ENCODE results near the gene PCMT1.
"Not testable (repeated sequence)": the region's sequence is repeated elsewhere in the genome, so short reads cannot be mapped to it uniquely, and the experiment has no call there.

Gene PCMT1

DNA sequence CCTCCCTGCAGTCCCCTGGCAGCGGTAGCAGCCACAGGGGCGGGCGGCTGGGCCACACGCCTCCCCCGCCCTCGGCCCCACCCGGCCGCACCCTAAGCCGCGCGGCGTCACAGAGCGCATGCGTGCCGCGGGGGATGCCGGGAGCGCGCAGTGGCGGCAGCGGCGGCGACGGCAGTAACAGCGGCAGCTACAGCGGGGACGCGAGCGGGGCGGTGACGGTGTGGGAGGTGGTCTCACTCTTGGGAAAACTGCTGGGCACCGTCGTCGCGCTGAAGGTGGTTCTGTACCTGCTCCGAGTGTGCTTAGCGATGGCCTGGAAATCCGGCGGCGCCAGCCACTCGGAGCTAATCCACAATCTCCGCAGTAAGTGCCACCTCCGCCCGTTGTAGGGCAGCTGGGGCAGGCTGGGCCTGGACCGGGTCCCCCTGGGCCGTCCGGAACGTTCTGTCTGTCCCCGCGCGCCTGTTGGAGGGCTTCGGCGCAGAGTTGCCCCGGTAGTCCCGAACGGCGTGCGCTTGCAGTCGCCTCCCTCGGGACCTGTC is at the start of gene PCMT1:
Gene PCMT1, plus strand, starts transcription at position 148 of the 542 bp plus-strand sequence. Its CDS starts 161 bp downstream, at position 309.
- peak; percentile 88 for DNase-seq (ENCODE audit: low spot score)

GRCh38 chr6:149701714-149702113 is 47.8 kb upstream of the PCMT1 start:
- DNase-seq (ENCODE audit: low spot score) = no peak

DNA sequence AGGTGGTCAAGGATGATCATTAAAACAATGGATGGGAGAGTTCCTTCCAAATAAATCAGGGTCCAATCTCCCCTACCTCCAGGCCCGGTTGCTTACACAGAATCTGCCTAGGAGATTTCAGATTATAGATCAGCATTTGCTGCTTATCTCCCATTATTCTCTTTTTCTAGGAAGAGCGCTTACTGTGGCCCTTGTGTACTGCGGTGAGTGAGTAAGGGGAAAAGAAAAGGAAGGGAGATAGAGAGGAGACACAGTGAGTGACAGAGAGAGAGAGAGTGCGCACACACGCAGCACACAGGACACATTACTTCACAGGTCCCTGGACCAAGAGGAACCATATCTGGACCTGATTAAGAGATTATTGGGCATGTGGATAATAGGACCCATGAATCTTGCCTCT is 37.8 kb upstream of the PCMT1 start:
- no peak for DNase-seq (ENCODE audit: low spot score)

DNA sequence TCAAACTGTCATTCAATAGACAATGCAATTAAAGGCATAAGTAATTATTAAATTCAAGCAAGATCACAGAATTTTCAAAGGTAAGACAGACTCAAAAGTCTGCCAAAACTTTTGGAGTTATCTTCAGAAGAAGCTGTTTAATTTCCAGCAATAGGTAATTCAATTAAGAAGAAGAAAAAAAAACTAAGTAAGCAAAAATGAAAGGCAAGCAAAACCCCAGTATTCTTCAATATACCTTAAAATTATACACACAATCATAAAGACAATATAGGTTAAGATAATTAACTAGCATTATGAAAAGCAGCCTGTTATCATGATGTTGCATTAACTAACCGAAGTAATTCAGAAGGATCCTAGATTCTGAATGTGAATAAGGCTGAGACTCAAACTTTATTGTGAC is 35.1 kb upstream of the PCMT1 start:
- no peak for DNase-seq (ENCODE audit: low spot score)

DNA sequence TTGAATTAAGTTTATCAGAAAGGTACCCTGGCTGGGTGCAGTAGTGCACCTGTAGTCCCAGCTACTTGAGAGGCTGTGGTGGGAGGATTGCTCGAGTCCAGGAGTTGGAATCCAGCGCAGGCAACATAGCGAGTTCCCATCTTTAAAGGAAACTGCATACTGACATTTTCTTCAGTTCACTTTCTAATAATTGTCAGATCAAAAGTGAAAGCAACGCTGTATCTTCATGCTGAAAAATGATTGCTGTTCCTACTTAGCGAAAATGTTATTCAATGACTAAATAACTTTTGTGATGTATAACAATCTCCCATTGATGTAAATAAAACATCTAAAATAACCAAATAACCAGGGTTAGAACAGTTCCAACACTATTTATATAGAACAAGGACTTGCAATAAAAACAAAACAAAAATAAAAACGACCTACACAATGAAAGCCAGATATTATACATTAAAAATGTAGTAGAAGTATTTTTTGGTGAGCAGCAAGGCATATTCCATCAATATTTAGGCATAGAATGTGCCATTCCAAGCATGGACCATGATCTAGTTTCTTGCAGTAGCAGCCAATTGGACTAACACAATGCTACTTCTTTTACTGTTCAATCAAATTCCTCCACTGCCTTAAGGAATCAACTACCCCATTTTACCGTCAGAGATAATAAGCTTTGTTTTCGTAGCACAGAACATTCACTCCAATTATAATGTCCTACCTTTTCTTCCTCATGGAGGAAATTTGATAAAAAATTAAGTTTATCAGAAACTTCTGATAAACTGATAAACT is 33.2 kb upstream of the PCMT1 start:
- DNase-seq (ENCODE audit: low spot score) = no peak

DNA sequence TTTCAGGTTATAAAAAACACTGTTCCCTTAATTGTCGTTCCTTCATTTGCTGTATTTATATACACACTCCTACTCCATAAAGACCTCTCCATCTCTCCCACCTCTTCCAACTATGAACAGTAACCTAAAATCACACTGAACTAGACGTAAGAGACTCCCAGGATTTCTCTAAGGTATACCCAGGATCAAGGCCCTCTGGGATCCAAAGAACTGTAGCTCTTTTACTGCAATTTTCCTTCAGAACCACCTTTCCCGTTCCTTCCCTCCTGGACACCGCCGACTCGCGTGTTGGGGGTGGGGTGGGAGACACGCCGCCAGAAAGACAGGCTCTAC is 32.3 kb upstream of the PCMT1 start:
- no peak for DNase-seq (ENCODE audit: low spot score)

- peak; percentile 75 for DNase-seq (ENCODE audit: low spot score)
These were observed 31.7 kb upstream of the PCMT1 start, which contains the start of gene LATS1 for GRCh38 chr6:149717588-149718458. Gene LATS1, minus strand, starts transcription at chr6:149718101. Its CDS starts 15,975 bp downstream, at chr6:149702126.

- no peak for DNase-seq (ENCODE audit: low spot score)
These were observed 30.0 kb upstream of the PCMT1 start for GRCh38 chr6:149719531-149719930.

DNA sequence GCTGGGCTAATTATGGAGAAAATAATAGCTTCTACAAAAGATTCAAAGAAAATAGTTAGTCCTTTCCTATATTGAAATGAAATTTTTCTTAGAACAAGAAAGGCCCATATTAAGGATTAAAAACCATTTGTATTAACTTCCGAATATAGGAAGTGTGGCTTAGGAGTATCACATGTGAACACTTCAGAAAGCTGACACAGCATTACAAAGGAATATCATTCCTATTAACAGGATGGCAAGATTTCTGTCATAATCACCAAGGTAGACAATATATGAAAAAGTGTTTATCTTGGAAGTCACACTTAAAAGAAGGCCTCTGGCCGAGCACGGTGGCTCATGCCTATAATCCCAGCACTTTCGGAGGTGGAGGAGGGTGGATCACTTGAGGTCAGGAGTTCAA is 26.3 kb upstream of the PCMT1 start:
- no peak for DNase-seq (ENCODE audit: low spot score)

GRCh38 chr6:149723771-149724417 is 25.6 kb upstream of the PCMT1 start:
- peak; percentile 69 for DNase-seq (ENCODE audit: low spot score)

GRCh38 chr6:149725785-149726184 is 23.8 kb upstream of the PCMT1 start:
- DNase-seq (ENCODE audit: low spot score) = no peak

- no peak for DNase-seq (ENCODE audit: low spot score)
These were observed 21.6 kb upstream of the PCMT1 start for GRCh38 chr6:149727793-149728498.

GRCh38 chr6:149728499-149729234 is 20.9 kb upstream of the PCMT1 start:
- no peak for DNase-seq (ENCODE audit: low spot score)

GRCh38 chr6:149729824-149730223 is 19.7 kb upstream of the PCMT1 start:
- DNase-seq (ENCODE audit: low spot score) = no peak

DNA sequence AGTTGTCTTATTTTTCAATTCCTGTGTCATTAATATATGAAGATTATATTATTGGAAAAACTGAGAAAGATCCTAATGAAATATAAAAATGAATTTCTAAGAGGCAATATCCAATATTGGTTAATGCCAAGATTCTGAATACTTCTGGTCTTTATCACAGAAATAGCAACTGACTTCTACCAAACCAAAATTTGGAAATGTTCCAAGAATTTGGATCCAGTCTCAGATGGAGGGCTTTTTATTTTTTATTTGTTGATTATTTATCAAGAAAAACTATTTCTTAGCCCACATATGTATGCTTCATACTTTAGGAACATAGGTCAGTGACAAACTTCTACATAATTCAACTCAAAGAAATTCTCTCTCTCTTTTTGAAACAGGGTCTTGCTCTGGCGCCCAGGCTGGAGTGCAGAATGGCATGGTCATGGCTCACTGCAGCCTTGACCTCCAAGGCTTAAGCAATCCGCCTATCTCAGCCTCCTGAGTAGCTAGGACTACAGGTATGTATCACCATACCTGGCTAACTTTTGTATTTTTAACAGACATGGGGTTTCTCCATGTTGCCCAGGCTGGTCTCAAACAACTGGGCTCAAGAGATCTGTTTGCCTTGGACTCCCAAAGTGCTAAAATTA is 16.3 kb upstream of the PCMT1 start:
- DNase-seq (ENCODE audit: low spot score) = no peak

- DNase-seq (ENCODE audit: low spot score) = no peak
These were observed 14.6 kb upstream of the PCMT1 start for GRCh38 chr6:149734915-149735314.

DNA sequence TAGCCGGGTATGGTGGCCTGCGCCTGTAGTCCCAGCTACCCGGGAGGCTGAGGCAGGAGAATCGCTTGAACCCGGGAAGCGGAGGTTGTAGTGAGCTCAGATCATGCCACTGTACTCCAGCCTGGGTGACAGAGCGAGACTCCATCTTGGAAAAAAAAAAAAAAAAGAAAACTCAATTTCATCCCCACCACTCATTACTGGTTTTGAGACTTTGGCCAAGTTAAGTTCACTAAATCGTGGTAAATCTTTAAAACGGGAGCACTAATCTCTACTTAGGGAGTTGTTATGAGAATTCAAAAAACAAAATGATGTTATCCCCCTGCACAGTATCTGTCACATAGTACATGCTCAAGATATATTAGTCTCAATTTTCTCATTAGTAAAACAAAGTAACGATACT is 4.3 kb upstream of the PCMT1 start:
- not testable (repeated sequence) for DNase-seq (ENCODE audit: low spot score)

DNA sequence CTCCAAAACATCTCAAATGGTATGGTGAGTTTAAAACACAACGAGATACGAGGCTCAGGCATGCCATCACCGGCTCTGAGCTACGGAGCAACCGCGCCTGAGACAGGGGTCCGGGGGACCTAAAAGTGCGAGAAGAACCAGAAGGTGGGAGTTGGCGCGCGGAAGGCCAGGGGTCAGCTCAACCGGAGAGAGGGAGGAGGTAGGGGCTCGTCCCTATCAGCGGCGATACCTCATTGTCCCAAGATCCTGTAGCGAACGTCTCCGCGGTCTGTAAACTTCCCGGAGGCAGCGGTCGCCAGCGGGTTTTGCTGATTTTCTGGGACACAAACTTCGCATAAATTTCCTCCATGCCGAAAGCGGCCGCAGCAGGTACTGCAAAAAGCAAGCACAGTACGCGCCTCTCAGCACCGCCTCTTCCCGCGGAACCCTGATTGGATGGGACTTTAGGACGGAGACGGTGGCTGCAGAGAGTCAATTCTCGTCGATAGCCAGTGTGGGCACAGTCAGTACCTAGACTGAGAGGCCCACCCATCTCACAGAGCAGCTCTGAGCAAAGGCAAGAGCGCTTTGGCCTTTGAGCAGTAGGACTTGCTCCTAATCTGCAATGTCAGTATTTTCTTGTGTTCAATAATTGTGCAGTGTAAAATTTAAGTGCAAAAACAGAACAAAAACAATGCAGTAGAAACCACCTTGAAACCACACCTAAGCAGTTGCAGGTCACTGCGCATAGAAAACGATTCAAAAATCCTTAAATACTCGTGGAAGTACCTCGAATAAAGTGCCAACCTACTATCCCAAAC is 3.2 kb upstream of the PCMT1 start, which contains the start of gene NUP43:
Gene NUP43, minus strand, starts transcription at position 383 of the 800 bp plus-strand sequence. Its CDS starts 34 bp downstream, at position 349.
- DNase-seq (ENCODE audit: low spot score) = peak; percentile 91

- not testable (repeated sequence) for DNase-seq (ENCODE audit: low spot score)
These were observed 403 bp upstream of the PCMT1 start for GRCh38 chr6:149749082-149749593.

Measured in SW480 (cell line).